Measurements from ENCODE around the gene DRG2.

DNA sequence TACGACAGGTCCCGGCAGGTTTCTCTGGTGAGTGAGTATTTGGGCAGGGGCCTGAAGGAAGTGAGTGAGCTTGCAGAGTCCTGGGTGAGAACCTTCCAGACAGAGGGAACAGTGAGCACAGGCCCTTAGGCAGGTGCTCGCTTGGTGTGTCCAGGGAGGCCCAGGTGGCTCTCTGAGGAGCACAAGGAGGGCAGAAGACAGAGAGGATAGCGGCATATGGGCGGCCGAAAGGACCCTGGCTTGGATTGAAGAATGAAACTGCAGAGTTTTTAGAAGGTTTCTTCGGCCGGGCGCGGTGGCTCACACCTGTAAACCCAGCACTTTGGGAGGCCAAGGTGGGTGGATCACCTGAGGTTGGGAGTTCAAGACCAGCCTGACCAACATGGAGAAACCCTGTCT, 6.7 kb downstream of the DRG2 start:
- TF ChIP-seq POLR2AphosphoS5 (IDR thresholded peaks at IDR 0.05; ENCODE audit: borderline replicate concordance, low read depth, low read length), result no peak
- no peak for TF ChIP-seq EZH2 (IDR thresholded peaks at IDR 0.05)

Data from SK-N-MC (cell line).